CD14-positive monocyte (primary cell): ENCODE measurements around the gene TCAF1. TPM values are rescaled to one million over a fixed set of nuclear protein-coding genes. Genes with fewer than 3 reads are reported as not detected.

Experiments
- DNase-seq, 3 donors: peaks; one replicate each; pipeline ENCODE4 v3.0.0-alpha.2; 2011 to 2022
- H2AFZ ChIP-seq: 2 replicates; pipeline ENCODE4 v1.6.0; 2012; ENCODE audit warnings: mild to moderate bottlenecking, low read depth, low read length, inconsistent platforms; ENCODE audit not compliant: insufficient read depth, poor library complexity, severe bottlenecking
- H3K27ac ChIP-seq, 2 donors: 1 replicate in 1 of 2; 2 replicates in 1 of 2; pipeline ENCODE4 v1.5.1; 2012 to 2013; ENCODE audit warnings: low read length in 2 of 2, control low read depth in 1 of 2, inconsistent platforms in 1 of 2, low read depth in 1 of 2, mild to moderate bottlenecking in 1 of 2
- H3K27me3 ChIP-seq, 2 donors: one replicate each; pipeline versions ENCODE4 v1.6.0 to v1.6.1; 2011 to 2013; ENCODE audit warnings: low read length in 2 of 2; ENCODE audit not compliant: control insufficient read depth in 2 of 2, insufficient read depth in 2 of 2
- H3K36me3 ChIP-seq, 2 donors: replicated peaks in 1 of 2; 1 replicate in 1 of 2; 2 replicates in 1 of 2; pipeline versions ENCODE4 v1.5.1 to v1.6.1; 2012 to 2013; ENCODE audit warnings: low read length in 2 of 2, control low read depth in 1 of 2, inconsistent platforms in 1 of 2, mild to moderate bottlenecking in 1 of 2; ENCODE audit not compliant: insufficient read depth in 2 of 2, control insufficient read depth in 1 of 2
- H3K4me1 ChIP-seq, 2 donors: 1 replicate in 1 of 2; 2 replicates in 1 of 2; pipeline versions ENCODE4 v1.5.1 to v1.6.1; 2012 to 2013; ENCODE audit warnings: low read length in 2 of 2, control low read depth in 1 of 2, inconsistent platforms in 1 of 2, mild to moderate bottlenecking in 1 of 2, moderate library complexity in 1 of 2; ENCODE audit not compliant: insufficient read depth in 2 of 2, control insufficient read depth in 1 of 2
- H3K4me2 ChIP-seq: replicated peaks from 2 replicates; pipeline ENCODE3; 2012; ENCODE audit warnings: low read length, moderate library complexity, mild to moderate bottlenecking; ENCODE audit not compliant: poor library complexity, severe bottlenecking; ENCODE audit errors: extremely low read depth
- H3K4me3 ChIP-seq, 3 experiments: fragments of 200-600 bp in 1 of 3; sonication (generic) in 1 of 3; replicated peaks in 1 of 3; 1 replicate in 2 of 3; 2 replicates in 1 of 3; pipeline ENCODE4 v1.5.1; 2011 to 2013; ENCODE audit warnings: low read length in 3 of 3, mild to moderate bottlenecking in 3 of 3, control low read depth in 2 of 3, low read depth in 2 of 3, inconsistent platforms in 1 of 3, moderate library complexity in 1 of 3
- H3K79me2 ChIP-seq: 2 replicates; pipeline ENCODE4 v1.6.0; 2012; ENCODE audit warnings: mild to moderate bottlenecking, control low read depth, inconsistent platforms, low read length, moderate library complexity; ENCODE audit not compliant: insufficient read depth
- H3K9ac ChIP-seq: 2 replicates; pipeline ENCODE4 v1.6.0; 2017; ENCODE audit warnings: low read length, mild to moderate bottlenecking; ENCODE audit not compliant: insufficient read depth, poor library complexity, severe bottlenecking
- H3K9me3 ChIP-seq, 2 donors: replicated peaks in 1 of 2; 1 replicate in 1 of 2; 2 replicates in 1 of 2; pipeline versions ENCODE4 v1.5.1 to v1.6.1; 2012 to 2013; ENCODE audit warnings: low read length in 2 of 2, control low read depth in 1 of 2; ENCODE audit not compliant: control insufficient read depth in 1 of 2, insufficient read depth in 1 of 2
- H4K20me1 ChIP-seq: 2 replicates; pipeline ENCODE4 v1.6.0; 2012; ENCODE audit warnings: mild to moderate bottlenecking, low read length, control low read depth, moderate library complexity; ENCODE audit not compliant: insufficient read depth
- H3K27ac Mint-ChIP-seq, 7 donors: one replicate each; pipeline ENCODE4 v1.8.0; 2020; ENCODE audit warnings: mild to moderate bottlenecking in 7 of 7, mixed read lengths in 7 of 7, moderate library complexity in 6 of 7, inconsistent platforms in 2 of 7
- H3K27me3 Mint-ChIP-seq, 3 donors: one replicate each; pipeline ENCODE4 v1.8.0; 2021 to 2022; ENCODE audit warnings: low read depth in 3 of 3, mild to moderate bottlenecking in 3 of 3, mixed read lengths in 3 of 3, moderate library complexity in 3 of 3, inconsistent platforms in 1 of 3
- H3K36me3 Mint-ChIP-seq, 2 donors: one replicate each; pipeline ENCODE4 v1.8.0; 2020; ENCODE audit warnings: mixed read lengths in 2 of 2, inconsistent platforms in 1 of 2, mild to moderate bottlenecking in 1 of 2
- H3K4me1 Mint-ChIP-seq: one replicate; pipeline ENCODE4 v1.8.0; 2020; ENCODE audit warnings: mild to moderate bottlenecking, mixed read lengths
- H3K4me3 Mint-ChIP-seq, 2 donors: one replicate each; pipeline ENCODE4 v1.8.0; 2020; ENCODE audit warnings: mild to moderate bottlenecking in 2 of 2, mixed read lengths in 2 of 2, moderate library complexity in 1 of 2
- H3K9me3 Mint-ChIP-seq, 7 donors: one replicate each; pipeline ENCODE4 v1.8.0; 2020 to 2022; ENCODE audit warnings: mixed read lengths in 7 of 7, mild to moderate bottlenecking in 6 of 7, moderate library complexity in 6 of 7, inconsistent platforms in 2 of 7
- CTCF ChIP-seq: fragments of 200-600 bp; IDR thresholded peaks from one replicate; pipeline ENCODE4 v1.8.0; 2022; ENCODE audit warnings: antibody characterized with exemption, mild to moderate bottlenecking
- WGBS: methylation state at CpG from one replicate; pipeline ENCODE4 v1.1.5; 2013; ENCODE audit warnings: missing lambda C conversion rate; ENCODE audit not compliant: insufficient coverage; 5-methylcytosine and 5-hydroxymethylcytosine counted together
- intact Hi-C, 2 donors: fragments of 100-400 bp; cut with micrococcal nuclease; formaldehyde crosslinking; loops; one replicate each; pipeline versions ENCODE4 v1.15.0 to v1.15.1; 2023
- polyA plus RNA-seq, 3 donors: library from polyadenylated mRNA; depleted of rRNA in 1 of 3; unstranded in 2 of 3; stranded (reverse) in 1 of 3; fragments of 300-500 nt in 2 of 3; fragments of >200 nt in 1 of 3; fragmentation: Illumina TruSeq in 2 of 3; gene quantifications; 1 replicate in 2 of 3; 2 replicates in 1 of 3; pipeline ENCODE4 v1.2.3, GENCODE V29; 2012 to 2021

TCAF1 gene
- polyA plus RNA-seq, 3 donors = 1.8 to 3.3 (median 3.0) TPM

- Histone ChIP-seq H3K36me3 (no peaks in the 10 kb centered on the region), H3K4me1 (peaks cover 8 to 10% of the 10 kb centered on the region in 2 donors), H2AFZ (no peak overlapping the region), H3K4me2 (no peak overlapping the region), H3K9me3 (no peaks in the 10 kb centered on the region), H3K9ac (no peak overlapping the region), H4K20me1 (no peaks in the 10 kb centered on the region), H3K4me3 (no peak overlapping the region), H3K27ac (no peak overlapping the region), H3K79me2 (peaks cover 19% of the 10 kb centered on the region), H3K27me3 (no peaks in the 10 kb centered on the region)
- Mint-ChIP-seq H3K27ac (no peak overlapping the region), H3K4me1 (peaks cover 22% of the 10 kb centered on the region), H3K36me3 (no peaks in the 10 kb centered on the region), H3K9me3 (peaks cover 0 to 2% (median 0%) of the 10 kb centered on the region in 7 donors), H3K27me3 (peaks cover 0 to 3% (median 0%) of the 10 kb centered on the region in 3 donors), H3K4me3 (no peak overlapping the region)
- no peak for DNase-seq
- WGBS = no CpG with 5 or more reads among the region's 1 CpG
- TF ChIP-seq CTCF = no peak
- intact Hi-C loops = no loop called here
Observed at GRCh38 chr7:143898810-143899209, 3.2 kb downstream of the TCAF1 start.

GRCh38 chr7:143896667-143897066 is 5.3 kb downstream of the TCAF1 start:
- peaks cover 8 to 10% of the 10 kb centered on the region in 2 donors for H3K4me1 ChIP-seq
- H3K36me3 Mint-ChIP-seq = no peaks in the 10 kb centered on the region
- H3K4me2 ChIP-seq = no peak overlapping the region
- no peak overlapping the region for H3K9ac ChIP-seq
- no peak for TF ChIP-seq CTCF
- no peaks in the 10 kb centered on the region for H4K20me1 ChIP-seq
- intact Hi-C loops = no loop called here
- no peak for DNase-seq
- no peaks in the 10 kb centered on the region for H3K36me3 ChIP-seq
- no peak overlapping the region for H2AFZ ChIP-seq
- H3K27ac Mint-ChIP-seq = no peak overlapping the region
- H3K27ac ChIP-seq = no peak overlapping the region
- peaks cover 0 to 5% of the 10 kb centered on the region in 2 donors for H3K9me3 ChIP-seq
- peaks cover 0 to 3% (median 0%) of the 10 kb centered on the region in 3 donors for H3K27me3 Mint-ChIP-seq
- H3K4me3 ChIP-seq = no peak overlapping the region
- peaks cover 19% of the 10 kb centered on the region for H3K79me2 ChIP-seq
- H3K27me3 ChIP-seq = no peaks in the 10 kb centered on the region
- H3K4me3 Mint-ChIP-seq = no peak overlapping the region
- H3K4me1 Mint-ChIP-seq = peaks cover 20% of the 10 kb centered on the region
- H3K9me3 Mint-ChIP-seq = peaks cover 0 to 7% (median 5%) of the 10 kb centered on the region in 7 donors
